Neural cell (in vitro differentiated cells): ENCODE results near the gene CCDC74B. TPM values are rescaled to one million over a fixed set of nuclear protein-coding genes. Genes with fewer than 3 reads are reported as not detected.

Source experiments
- H2AFZ ChIP-seq: fragments of 200-600, 300-800 bp; sonication (generic), shearing (Covaris generic); 2 replicates; pipeline ENCODE4 v1.6.0; 2014; ENCODE audit warnings: low read depth, mild to moderate bottlenecking, antibody characterized with exemption, low read length, moderate library complexity
- H3F3A ChIP-seq: fragments of 200-600 bp; shearing (Covaris generic); 2 replicates; pipeline ENCODE4 v1.6.1; 2016; ENCODE audit warnings: mild to moderate bottlenecking, moderate library complexity, mixed read lengths, antibody characterized with exemption, low read length; ENCODE audit not compliant: insufficient read depth, poor library complexity, severe bottlenecking
- H3K27ac ChIP-seq: fragments of 200-600, 300-800 bp; sonication (generic), shearing (Covaris generic); 2 replicates; pipeline ENCODE4 v1.5.1; 2014; ENCODE audit warnings: mild to moderate bottlenecking, low read length, moderate library complexity
- H3K27me3 ChIP-seq: fragments of 300-800, 200-600 bp; sonication (generic), shearing (Covaris generic); 2 replicates; pipeline ENCODE4 v1.6.0; 2014; ENCODE audit warnings: mild to moderate bottlenecking, low read depth, low read length, moderate library complexity; ENCODE audit not compliant: insufficient read depth
- H3K36me3 ChIP-seq: fragments of 300-800, 200-600 bp; sonication (generic), shearing (Covaris generic); 2 replicates; pipeline ENCODE4 v1.5.1; 2014; ENCODE audit warnings: mild to moderate bottlenecking, antibody characterized with exemption, low read length, moderate library complexity; ENCODE audit not compliant: insufficient read depth
- H3K4me2 ChIP-seq: fragments of 300-800, 200-600 bp; sonication (generic), shearing (Covaris generic); 2 replicates; pipeline ENCODE4 v1.6.0; 2014; ENCODE audit warnings: mild to moderate bottlenecking, low read length
- H3K4me3 ChIP-seq: fragments of 300-800, 200-600 bp; sonication (generic), shearing (Covaris generic); 2 replicates; pipeline ENCODE4 v1.5.1; 2014; ENCODE audit warnings: mild to moderate bottlenecking, low read length, moderate library complexity
- H3K79me2 ChIP-seq: fragments of 200-600 bp; shearing (Covaris generic); replicated peaks from 2 replicates; pipeline ENCODE4 v1.6.0; 2014; ENCODE audit warnings: mild to moderate bottlenecking, low read length, moderate library complexity; ENCODE audit not compliant: insufficient read depth
- H3K9ac ChIP-seq: fragments of 300-800, 200-600 bp; sonication (generic), shearing (Covaris generic); 2 replicates; pipeline ENCODE4 v1.6.1; 2016; ENCODE audit warnings: mild to moderate bottlenecking, low read length, mixed read lengths
- H3K9me2 ChIP-seq: fragments of 200-600 bp; shearing (Covaris generic); 2 replicates; pipeline ENCODE4 v1.6.1; 2016; ENCODE audit warnings: mild to moderate bottlenecking, low read length, mixed read lengths; ENCODE audit not compliant: insufficient read depth
- H3K9me3 ChIP-seq: fragments of 200-600, 300-800 bp; sonication (generic), shearing (Covaris generic); 2 replicates; pipeline ENCODE4 v1.6.1; 2016; ENCODE audit warnings: mild to moderate bottlenecking, mixed run types, low read length, moderate library complexity, mixed read lengths
- H4K20me1 ChIP-seq: fragments of 200-600 bp; shearing (Covaris generic); 2 replicates; pipeline ENCODE4 v1.6.1; 2016; ENCODE audit warnings: mild to moderate bottlenecking, mixed run types; ENCODE audit not compliant: insufficient read depth
- CTCF ChIP-seq: fragments of 450-650 bp; IDR thresholded peaks from 2 replicates; pipeline ENCODE4 v1.5.1; 2014; ENCODE audit warnings: antibody characterized with exemption, mild to moderate bottlenecking, moderate library complexity; ENCODE audit not compliant: poor library complexity, severe bottlenecking
- EP300 ChIP-seq: fragments of 450-650 bp; conservative IDR thresholded peaks from 2 replicates; pipeline ENCODE4 v1.6.1; 2014; ENCODE audit warnings: antibody characterized with exemption, mild to moderate bottlenecking, moderate library complexity; ENCODE audit not compliant: poor library complexity, severe bottlenecking
- EZH2 ChIP-seq: fragments of 200-600, 300-800 bp; shearing (Covaris generic), sonication (generic); IDR thresholded peaks from 2 replicates; pipeline ENCODE4 v1.6.1; 2014; ENCODE audit warnings: antibody characterized with exemption, low read length, borderline replicate concordance, mild to moderate bottlenecking; ENCODE audit not compliant: insufficient read depth, poor library complexity, severe bottlenecking
- MXI1 ChIP-seq: fragments of 450-650 bp; conservative IDR thresholded peaks from 2 replicates; pipeline ENCODE4 v1.6.1; 2014; ENCODE audit warnings: antibody characterized with exemption, mild to moderate bottlenecking; ENCODE audit not compliant: poor library complexity, severe bottlenecking
- POLR2AphosphoS5 ChIP-seq: IDR thresholded peaks from 2 replicates; pipeline ENCODE4 v1.6.1; 2012
- RAD21 ChIP-seq: fragments of 450-650 bp; conservative IDR thresholded peaks from 2 replicates; pipeline ENCODE4 v1.6.1; 2014; ENCODE audit warnings: antibody characterized with exemption, mild to moderate bottlenecking, moderate library complexity
- REST ChIP-seq: IDR thresholded peaks from 2 replicates; pipeline ENCODE4 v1.6.1; 2012; ENCODE audit warnings: borderline replicate concordance
- SMC3 ChIP-seq: fragments of 450-650 bp; conservative IDR thresholded peaks from 2 replicates; pipeline ENCODE4 v1.6.1; 2014; ENCODE audit warnings: antibody characterized with exemption, mild to moderate bottlenecking, moderate library complexity; ENCODE audit not compliant: poor library complexity
- TAF1 ChIP-seq: IDR thresholded peaks from 2 replicates; pipeline ENCODE4 v1.6.1; 2012; ENCODE audit warnings: low read depth
- polyA plus RNA-seq: library from polyadenylated mRNA; depleted of rRNA; stranded (reverse); fragments of >200 nt; gene quantifications from 2 replicates; pipeline ENCODE4 v1.2.3, GENCODE V29; 2014

The CCDC74B gene
- polyA plus RNA-seq, 1 donor from 2014 or later = 24.2 TPM

- Histone ChIP-seq H3F3A (no peaks in the 10 kb centered on the region), H3K27ac (no peak overlapping the region), H4K20me1 (no peaks in the 10 kb centered on the region), H3K9ac (no peak overlapping the region), H3K36me3 (no peaks in the 10 kb centered on the region), H3K4me2 (no peak overlapping the region), H2AFZ (no peak overlapping the region), H3K4me3 (no peak overlapping the region), H3K79me2 (peaks cover 8% of the 10 kb centered on the region), H3K9me3 (no peaks in the 10 kb centered on the region), H3K9me2 (no peaks in the 10 kb centered on the region), H3K27me3 (no peaks in the 10 kb centered on the region)
- no peak for TF ChIP-seq EZH2
- TF ChIP-seq EP300 = no peak
- no peak for TF ChIP-seq TAF1
- TF ChIP-seq SMC3 = no peak
- no peak for TF ChIP-seq POLR2AphosphoS5
- no peak for TF ChIP-seq REST
- no peak for TF ChIP-seq MXI1
- TF ChIP-seq RAD21 = no peak
- no peak for TF ChIP-seq CTCF
Observed at GRCh38 chr2:130185436-130185835, 40.5 kb upstream of the CCDC74B start.

GRCh38 chr2:130183512-130184373 is 38.8 kb upstream of the CCDC74B start:
- H2AFZ ChIP-seq = no peak overlapping the region
- H3K9me2 ChIP-seq = no peaks in the 10 kb centered on the region
- TF ChIP-seq POLR2AphosphoS5 (no peak), RAD21 (no peak), SMC3 (no peak), MXI1 (no peak), REST (no peak), CTCF (no peak), EZH2 (no peak), TAF1 (no peak), EP300 (no peak)
- no peaks in the 10 kb centered on the region for H3F3A ChIP-seq
- H3K9me3 ChIP-seq = no peaks in the 10 kb centered on the region
- peak overlapping the region; percentile 95 for H3K4me3 ChIP-seq
- peak overlapping the region; percentile 56 for H3K27ac ChIP-seq
- peaks cover 18% of the 10 kb centered on the region for H3K79me2 ChIP-seq
- H3K9ac ChIP-seq = peak overlapping the region; percentile 55
- H3K36me3 ChIP-seq = no peaks in the 10 kb centered on the region
- H3K4me2 ChIP-seq = no peak overlapping the region
- H4K20me1 ChIP-seq = no peaks in the 10 kb centered on the region
- H3K27me3 ChIP-seq = no peaks in the 10 kb centered on the region
